ENCODE data around the gene LDLRAD1.
"Not testable (repeated sequence)": the region's sequence is repeated elsewhere in the genome, so short reads cannot be mapped to it uniquely, and the experiment has no call there.

LDLRAD1 gene

GRCh38 chr1:53992085-53992874 is 25.7 kb downstream of the LDLRAD1 start:
- DNase-seq (ENCODE audit: low read depth, low spot score) = no peak

GRCh38 chr1:53987880-53988279 is 30.1 kb downstream of the LDLRAD1 start:
- DNase-seq (ENCODE audit: low read depth, low spot score) = no peak

GRCh38 chr1:53986458-53986857 is 31.5 kb downstream of the LDLRAD1 start:
- no peak for DNase-seq (ENCODE audit: low read depth, low spot score)

GRCh38 chr1:53984726-53985125 is 33.3 kb downstream of the LDLRAD1 start:
- no peak for DNase-seq (ENCODE audit: low read depth, low spot score)

- DNase-seq (ENCODE audit: low read depth, low spot score) = no peak
These were observed 35.3 kb downstream of the LDLRAD1 start for GRCh38 chr1:53982763-53983104.

GRCh38 chr1:53982034-53982762 is 35.8 kb downstream of the LDLRAD1 start:
- DNase-seq (ENCODE audit: low read depth, low spot score) = no peak

GRCh38 chr1:53981220-53981619 is 36.8 kb downstream of the LDLRAD1 start:
- DNase-seq (ENCODE audit: low read depth, low spot score) = no peak

- no peak for DNase-seq (ENCODE audit: low read depth, low spot score)
These were observed 38.1 kb downstream of the LDLRAD1 start for GRCh38 chr1:53979712-53980450.

GRCh38 chr1:53975861-53976260 is 42.1 kb downstream of the LDLRAD1 start:
- no peak for DNase-seq (ENCODE audit: low read depth, low spot score)

GRCh38 chr1:53971718-53972117 is 46.3 kb downstream of the LDLRAD1 start:
- no peak for DNase-seq (ENCODE audit: low read depth, low spot score)

- not testable (repeated sequence) for DNase-seq (ENCODE audit: low read depth, low spot score)
These were observed 48.7 kb downstream of the LDLRAD1 start for GRCh38 chr1:53969323-53969722.

GRCh38 chr1:53968125-53968513 is 49.9 kb downstream of the LDLRAD1 start:
- no peak for DNase-seq (ENCODE audit: low read depth, low spot score)

GRCh38 chr1:53967409-53968124 is 50.4 kb downstream of the LDLRAD1 start:
- no peak for DNase-seq (ENCODE audit: low read depth, low spot score)

- DNase-seq (ENCODE audit: low read depth, low spot score) = no peak
These were observed 51.2 kb downstream of the LDLRAD1 start for GRCh38 chr1:53966794-53967193.

- DNase-seq (ENCODE audit: low read depth, low spot score) = no peak
These were observed 53.9 kb downstream of the LDLRAD1 start for GRCh38 chr1:53964109-53964508.

GRCh38 chr1:53963460-53963859 is 54.5 kb downstream of the LDLRAD1 start:
- no peak for DNase-seq (ENCODE audit: low read depth, low spot score)

- DNase-seq (ENCODE audit: low read depth, low spot score) = no peak
These were observed 55.6 kb downstream of the LDLRAD1 start for GRCh38 chr1:53962395-53962794.

GRCh38 chr1:53959664-53960250 is 58.2 kb downstream of the LDLRAD1 start:
- no peak for DNase-seq (ENCODE audit: low read depth, low spot score)
